HG03469 (cell line): ENCODE data around the gene HNMT.

Experiments
- ATAC-seq: cut with Tn5 transposase; IDR thresholded peaks from one replicate; pipeline ENCODE4 v1.9.1; 2021; ENCODE audit warnings: mild to moderate bottlenecking, moderate library complexity, moderate number of reproducible peaks; ENCODE audit not compliant: unreplicated experiment

HNMT gene

DNA sequence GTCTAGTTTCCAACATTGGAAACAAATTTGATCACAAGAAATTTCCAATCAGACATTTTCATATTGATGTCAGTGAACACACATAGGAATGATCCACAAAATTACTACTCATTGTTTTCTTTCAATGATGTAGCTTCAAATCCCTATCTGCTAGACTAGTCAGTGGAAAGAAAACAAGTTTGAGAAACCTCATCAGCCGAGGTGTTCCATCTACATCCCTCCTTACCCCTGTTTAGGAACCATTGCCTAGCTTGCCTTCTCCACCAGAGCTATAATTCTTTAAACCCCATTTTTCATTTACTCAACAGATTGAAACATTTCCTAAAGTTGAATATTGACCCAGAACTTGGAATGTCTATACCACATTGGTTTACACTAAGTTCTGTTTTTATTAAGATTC lies 45.3 kb downstream of the HNMT start:
- ATAC-seq, result no peak

- no peak for ATAC-seq
Measured at GRCh38 chr2:138010890-138011289, 46.6 kb downstream of the HNMT start.

GRCh38 chr2:138012082-138012481 lies 47.8 kb downstream of the HNMT start:
- no peak for ATAC-seq

DNA sequence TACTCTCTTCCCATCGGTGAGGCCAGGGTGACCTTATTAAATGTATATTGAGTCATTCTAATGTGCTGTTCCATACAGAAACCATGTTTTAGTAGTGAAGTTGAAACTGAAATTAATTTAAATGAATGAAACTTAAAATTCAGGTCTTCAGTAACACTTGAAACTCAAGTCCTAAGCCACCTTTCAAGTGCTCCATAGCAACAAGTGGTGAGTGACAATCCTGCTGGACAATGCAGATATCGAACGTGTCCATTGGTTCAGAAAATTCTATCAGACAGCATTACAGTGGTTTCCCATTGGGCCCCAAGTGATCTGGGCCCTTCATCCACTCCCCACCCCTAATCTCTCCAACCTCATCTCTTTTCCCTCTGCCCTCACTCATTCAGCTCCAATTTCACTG lies 48.7 kb downstream of the HNMT start:
- ATAC-seq, result no peak

GRCh38 chr2:138013639-138014038 lies 49.4 kb downstream of the HNMT start:
- ATAC-seq, result no peak

DNA sequence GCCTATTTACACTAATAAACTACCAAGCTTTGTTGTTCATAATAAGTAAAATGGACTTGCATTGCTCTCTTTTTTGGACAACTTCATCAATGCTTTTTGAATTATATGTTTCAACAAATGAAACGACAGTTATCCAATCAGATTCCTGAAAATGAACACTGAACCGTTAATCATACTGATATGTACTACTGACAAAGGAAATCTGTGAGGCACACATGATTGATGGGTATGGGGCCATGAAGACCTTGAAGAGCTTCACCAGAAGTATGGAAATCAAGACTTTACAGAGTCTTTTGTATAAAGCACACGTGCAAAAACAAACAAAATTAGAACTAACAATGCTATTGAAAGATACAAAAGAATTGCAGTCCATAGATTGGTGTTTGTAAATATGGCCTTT lies 51.2 kb downstream of the HNMT start:
- ATAC-seq, result no peak

GRCh38 chr2:138016351-138017087 lies 52.2 kb downstream of the HNMT start:
- ATAC-seq, result no peak

DNA sequence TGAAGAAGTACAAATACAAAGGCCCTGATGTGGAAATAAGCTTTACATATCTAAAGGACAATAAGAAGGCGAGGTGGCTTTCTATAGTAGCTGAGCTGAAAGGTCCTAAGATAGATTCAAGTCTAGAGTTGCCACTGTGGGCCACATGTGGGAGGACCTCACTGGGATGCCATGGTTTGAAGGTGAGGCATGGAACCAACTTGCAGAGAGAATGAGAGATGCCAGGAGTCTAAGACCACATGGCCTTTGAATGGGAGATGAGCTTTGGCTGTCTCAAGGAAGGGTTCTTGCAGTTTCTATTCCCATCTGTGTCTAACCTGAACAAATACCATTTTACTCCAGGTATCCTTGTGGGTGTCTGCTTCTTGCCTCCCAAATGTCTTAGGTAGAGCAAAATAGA lies 53.6 kb downstream of the HNMT start:
- ATAC-seq, result no peak

DNA sequence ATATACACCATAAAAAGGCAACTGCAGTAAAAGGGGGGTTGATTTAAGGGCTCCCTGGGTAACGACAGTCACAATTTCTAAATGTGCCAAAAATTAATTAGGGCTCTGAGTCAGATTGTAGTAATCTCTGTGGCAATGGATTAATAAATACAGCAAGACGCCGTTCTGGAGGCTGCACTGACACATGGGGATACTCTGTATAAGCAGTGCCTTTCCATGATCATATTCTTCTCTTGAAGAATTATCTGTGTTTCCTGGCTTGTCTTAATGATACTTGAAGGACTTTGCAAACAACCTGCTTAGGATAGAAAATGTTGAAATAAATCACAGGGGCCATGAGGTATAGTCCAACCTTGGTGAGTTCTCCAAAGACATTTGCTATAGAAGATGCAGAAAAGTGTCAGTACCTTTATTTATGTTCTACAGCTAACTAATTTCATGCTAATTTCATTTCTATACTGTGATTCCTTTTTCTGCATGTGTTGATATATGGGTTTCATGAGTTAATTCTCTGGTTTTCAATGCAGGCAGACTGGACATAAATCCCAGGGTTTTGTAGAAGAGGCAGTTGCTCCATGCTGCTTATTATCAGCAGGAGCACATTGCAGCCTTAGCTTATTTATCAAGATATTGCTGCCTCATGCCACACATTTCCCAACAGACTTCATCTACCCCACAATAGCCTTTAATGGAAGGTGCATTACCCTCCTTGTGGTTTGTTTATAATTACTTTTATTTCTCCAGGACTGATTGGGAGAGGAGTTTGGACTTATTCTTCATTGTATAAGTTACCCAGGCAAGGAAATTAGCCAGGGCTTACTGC lies 54.8 kb downstream of the HNMT start:
- no peak for ATAC-seq

DNA sequence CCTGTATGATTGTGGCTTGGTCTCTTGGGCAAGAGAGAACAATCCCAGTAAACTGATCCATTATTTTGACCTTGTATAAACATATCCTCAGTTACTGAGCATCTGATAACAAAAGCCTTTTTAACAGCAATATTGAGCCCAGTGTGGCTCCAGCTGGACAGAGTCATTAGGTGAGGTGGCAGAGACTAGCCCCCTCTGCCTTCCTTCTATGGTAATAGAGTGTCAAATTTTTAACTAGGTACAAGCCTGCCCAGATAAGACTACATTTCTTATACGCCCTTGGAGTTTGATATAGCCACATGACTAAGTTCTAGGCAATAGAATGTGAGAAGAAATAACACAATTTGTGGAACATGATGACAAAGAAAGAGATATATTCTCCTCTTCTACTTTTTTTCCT lies 56.2 kb downstream of the HNMT start:
- no peak for ATAC-seq

- ATAC-seq, result no peak
Measured at GRCh38 chr2:138021154-138021553, 56.9 kb downstream of the HNMT start.

- no peak for ATAC-seq
Measured at GRCh38 chr2:138023298-138023697, 59.0 kb downstream of the HNMT start.

DNA sequence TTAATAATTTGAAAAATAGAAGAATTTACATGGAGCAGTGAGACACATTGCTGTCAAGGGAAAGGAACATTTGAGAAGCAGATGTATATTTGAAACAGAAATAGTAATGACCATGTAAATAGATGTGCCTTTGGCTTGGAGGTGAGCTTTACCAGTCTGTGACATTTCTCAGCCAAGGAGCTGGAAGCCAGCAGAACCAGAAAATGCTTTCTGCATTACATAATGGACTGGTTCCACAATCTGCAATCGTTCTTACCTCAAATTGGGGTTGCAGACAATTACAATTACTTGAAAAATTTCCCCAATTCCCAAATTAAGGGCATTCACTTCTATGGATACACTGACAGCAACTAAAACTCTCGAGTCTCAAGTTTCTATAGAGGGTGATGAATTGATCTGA lies 59.7 kb downstream of the HNMT start:
- no peak for ATAC-seq

GRCh38 chr2:138026111-138027020 lies 62.1 kb downstream of the HNMT start:
- no peak for ATAC-seq

- no peak for ATAC-seq
Measured at GRCh38 chr2:138028538-138028937, 64.3 kb downstream of the HNMT start.

- ATAC-seq, result no peak
Measured at GRCh38 chr2:138029276-138029675, 65.0 kb downstream of the HNMT start.

GRCh38 chr2:138030459-138030858 lies 66.2 kb downstream of the HNMT start:
- ATAC-seq, result peak; percentile 84

DNA sequence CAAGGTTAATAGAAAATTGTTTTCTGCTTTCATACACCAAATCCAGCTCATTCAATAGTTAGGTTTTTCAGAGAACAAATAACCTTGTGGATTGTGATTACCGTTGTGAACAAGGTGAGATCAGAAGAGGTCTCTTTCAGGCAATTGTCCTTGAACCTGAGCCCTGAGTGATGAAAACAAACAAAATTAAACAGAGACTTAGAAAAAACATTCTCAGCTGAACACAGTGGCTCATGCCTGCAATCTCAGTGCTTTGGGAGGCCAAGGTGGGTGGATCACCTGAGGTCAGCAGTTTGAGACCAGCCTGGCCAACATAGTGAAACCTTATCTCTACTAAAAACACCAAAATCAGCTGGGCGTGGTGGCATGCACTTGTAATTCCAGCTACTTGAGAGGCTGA lies 68.1 kb downstream of the HNMT start:
- ATAC-seq, result no peak

- no peak for ATAC-seq
Measured at GRCh38 chr2:138034536-138034935, 70.3 kb downstream of the HNMT start.

- no peak for ATAC-seq
Measured at GRCh38 chr2:138035608-138036217, 71.4 kb downstream of the HNMT start.

DNA sequence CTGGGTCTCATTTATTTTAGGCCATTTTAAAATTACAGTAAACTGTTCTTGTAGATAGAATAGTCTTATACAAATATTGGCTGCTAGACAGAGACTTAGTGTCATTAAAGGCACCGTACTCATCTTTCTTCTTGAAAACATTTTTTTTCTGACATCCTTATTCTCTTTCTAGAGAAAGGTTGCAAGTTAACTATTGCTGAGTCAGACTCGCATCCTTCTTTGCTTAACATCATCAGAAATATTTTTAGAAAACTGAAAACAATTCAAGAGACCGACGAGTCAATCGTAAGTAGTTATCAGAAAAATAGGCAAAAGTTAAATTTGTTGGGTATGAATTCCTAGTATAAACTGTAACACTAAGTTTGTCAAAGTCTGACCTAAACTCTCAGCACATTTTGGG lies 72.2 kb downstream of the HNMT start:
- ATAC-seq, result no peak
